ENCODE data around the gene PPP1R3C. TPM values are rescaled to one million over a fixed set of nuclear protein-coding genes. Genes with fewer than 3 reads are reported as not detected.

The PPP1R3C gene
- total RNA-seq, 1 experiment from 2014 or later: 0.30 TPM

DNA sequence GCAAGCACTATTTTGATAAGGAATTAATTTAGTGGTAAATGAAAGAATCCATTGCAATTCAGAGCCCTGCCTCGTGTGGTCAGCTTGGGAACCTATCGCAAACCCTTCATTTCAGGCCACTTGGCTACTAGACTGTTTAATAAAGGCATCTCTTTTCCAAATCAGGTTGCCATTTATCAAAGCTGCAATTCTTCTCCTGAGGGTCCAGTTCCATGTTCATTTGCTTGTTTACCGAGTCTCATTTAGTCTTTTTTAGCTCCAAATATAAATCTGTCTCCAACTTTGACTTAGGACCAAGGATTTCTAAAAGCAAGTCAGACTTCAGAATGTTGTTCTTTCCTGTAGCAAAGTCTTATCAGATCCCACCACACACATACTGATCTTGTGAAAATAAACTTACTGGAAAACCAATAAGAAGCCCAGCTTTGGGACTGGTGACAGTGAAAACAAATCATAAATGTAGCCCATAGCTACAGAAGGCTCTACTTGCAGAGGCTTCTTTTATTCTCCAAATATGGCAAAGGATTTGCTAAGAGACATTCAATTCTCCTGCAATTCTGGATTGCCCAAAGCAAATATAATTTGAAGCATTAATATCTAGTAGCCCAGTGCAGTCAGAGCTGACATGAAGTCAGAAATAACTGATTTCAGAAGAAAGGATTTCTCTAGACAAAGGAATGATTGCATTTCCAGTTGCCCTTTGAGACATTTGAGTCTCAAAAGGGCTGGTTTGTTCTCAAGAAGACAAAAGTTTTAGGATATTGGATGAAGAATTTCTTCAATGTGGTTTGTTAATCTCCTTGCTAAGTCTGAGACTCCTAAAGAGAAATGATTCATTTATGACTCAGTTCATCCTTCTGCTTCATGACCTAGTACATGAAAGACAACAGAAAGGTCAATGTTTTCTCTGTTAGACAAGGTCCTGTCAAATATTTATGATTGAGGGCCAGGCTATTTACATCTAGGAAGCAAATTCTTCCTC lies 28.0 kb downstream of the PPP1R3C start:
- H3K4me3 Mint-ChIP-seq (ENCODE audit: unreplicated experiment): no peak overlapping the region
- intact Hi-C loops (cut with micrococcal nuclease): no loop called here
- POLR2A ChIA-PET: interaction anchor here (0.6 to 1.9 kb wide), 6 partner anchors 9 to 91 kb away, joined by 3 to 7 read pairs (median 3); no protein-coding TSS in a partner anchor

GRCh38 chr10:91603931-91604331 lies 28.9 kb downstream of the PPP1R3C start:
- CTCF ChIA-PET: interaction anchor here (1.2 kb wide), 1 partner anchor 30 kb away, joined by 3 read pairs; no protein-coding TSS in a partner anchor
- Mint-ChIP-seq H3K9me3 (ENCODE audit: unreplicated experiment) (peaks cover 8% of the 10 kb centered on the region), H3K4me3 (ENCODE audit: unreplicated experiment) (no peak overlapping the region)

More for the DNA sequence above, 28.0 kb downstream of the PPP1R3C start:
- Mint-ChIP-seq H3K4me1 (ENCODE audit: insufficient read depth, unreplicated experiment) (peaks cover 16% of the 10 kb centered on the region), H3K27ac (ENCODE audit: low read depth, unreplicated experiment) (no peak overlapping the region), H3K9me3 (ENCODE audit: unreplicated experiment) (peaks cover 8% of the 10 kb centered on the region), H3K36me3 (ENCODE audit: insufficient read depth, unreplicated experiment) (no peaks in the 10 kb centered on the region), H3K27me3 (ENCODE audit: insufficient read depth, unreplicated experiment) (no peaks in the 10 kb centered on the region)
- BruUV-seq (replicated peaks): no TSS peak
- DNase-seq (ENCODE audit: unreplicated experiment): peak; percentile 40
- CTCF ChIA-PET: interaction anchor here (1.2 kb wide), 1 partner anchor 29 kb away, joined by 3 read pairs; no protein-coding TSS in a partner anchor
- TF ChIP-seq, protein P1, sequence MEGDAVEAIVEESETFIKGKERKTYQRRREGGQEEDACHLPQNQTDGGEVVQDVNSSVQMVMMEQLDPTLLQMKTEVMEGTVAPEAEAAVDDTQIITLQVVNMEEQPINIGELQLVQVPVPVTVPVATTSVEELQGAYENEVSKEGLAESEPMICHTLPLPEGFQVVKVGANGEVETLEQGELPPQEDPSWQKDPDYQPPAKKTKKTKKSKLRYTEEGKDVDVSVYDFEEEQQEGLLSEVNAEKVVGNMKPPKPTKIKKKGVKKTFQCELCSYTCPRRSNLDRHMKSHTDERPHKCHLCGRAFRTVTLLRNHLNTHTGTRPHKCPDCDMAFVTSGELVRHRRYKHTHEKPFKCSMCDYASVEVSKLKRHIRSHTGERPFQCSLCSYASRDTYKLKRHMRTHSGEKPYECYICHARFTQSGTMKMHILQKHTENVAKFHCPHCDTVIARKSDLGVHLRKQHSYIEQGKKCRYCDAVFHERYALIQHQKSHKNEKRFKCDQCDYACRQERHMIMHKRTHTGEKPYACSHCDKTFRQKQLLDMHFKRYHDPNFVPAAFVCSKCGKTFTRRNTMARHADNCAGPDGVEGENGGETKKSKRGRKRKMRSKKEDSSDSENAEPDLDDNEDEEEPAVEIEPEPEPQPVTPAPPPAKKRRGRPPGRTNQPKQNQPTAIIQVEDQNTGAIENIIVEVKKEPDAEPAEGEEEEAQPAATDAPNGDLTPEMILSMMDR (IDR thresholded peaks at IDR 0.05; ENCODE audit: unreplicated experiment): no peak

GRCh38 chr10:91602868-91603568 lies 29.9 kb downstream of the PPP1R3C start:
- Mint-ChIP-seq H3K36me3 (ENCODE audit: insufficient read depth, unreplicated experiment) (no peaks in the 10 kb centered on the region), H3K27me3 (ENCODE audit: insufficient read depth, unreplicated experiment) (no peaks in the 10 kb centered on the region), H3K4me3 (ENCODE audit: unreplicated experiment) (no peak overlapping the region), H3K27ac (ENCODE audit: low read depth, unreplicated experiment) (no peak overlapping the region), H3K9me3 (ENCODE audit: unreplicated experiment) (peaks cover 8% of the 10 kb centered on the region), H3K4me1 (ENCODE audit: insufficient read depth, unreplicated experiment) (peaks cover 22% of the 10 kb centered on the region)
- no peak for DNase-seq (ENCODE audit: unreplicated experiment)
- ChIA-PET POLR2A (interaction anchor here (1.6 kb wide), 2 partner anchors 10 to 14 kb away, joined by 3 to 4 read pairs; no protein-coding TSS in a partner anchor), CTCF (no interaction called here)
- BruUV-seq (replicated peaks): no TSS peak
- TF ChIP-seq, protein P1 (IDR thresholded peaks at IDR 0.05; ENCODE audit: unreplicated experiment): no peak
- intact Hi-C loops (cut with micrococcal nuclease): no loop called here

More at GRCh38 chr10:91603931-91604331, 28.9 kb downstream of the PPP1R3C start:
- TF ChIP-seq, protein P1 (IDR thresholded peaks at IDR 0.05; ENCODE audit: unreplicated experiment): no peak
- BruUV-seq (replicated peaks): no TSS peak
- no peaks in the 10 kb centered on the region for H3K27me3 Mint-ChIP-seq (ENCODE audit: insufficient read depth, unreplicated experiment)
- no peak for DNase-seq (ENCODE audit: unreplicated experiment)
- intact Hi-C loops (cut with micrococcal nuclease): no loop called here
- H3K36me3 Mint-ChIP-seq (ENCODE audit: insufficient read depth, unreplicated experiment): no peaks in the 10 kb centered on the region
- H3K4me1 Mint-ChIP-seq (ENCODE audit: insufficient read depth, unreplicated experiment): peaks cover 17% of the 10 kb centered on the region
- POLR2A ChIA-PET: interaction anchor here (0.6 to 1.6 kb wide), 4 partner anchors 9 to 90 kb away, joined by 3 to 5 read pairs (median 3); no protein-coding TSS in a partner anchor
- no peak overlapping the region for H3K27ac Mint-ChIP-seq (ENCODE audit: low read depth, unreplicated experiment)

DNA sequence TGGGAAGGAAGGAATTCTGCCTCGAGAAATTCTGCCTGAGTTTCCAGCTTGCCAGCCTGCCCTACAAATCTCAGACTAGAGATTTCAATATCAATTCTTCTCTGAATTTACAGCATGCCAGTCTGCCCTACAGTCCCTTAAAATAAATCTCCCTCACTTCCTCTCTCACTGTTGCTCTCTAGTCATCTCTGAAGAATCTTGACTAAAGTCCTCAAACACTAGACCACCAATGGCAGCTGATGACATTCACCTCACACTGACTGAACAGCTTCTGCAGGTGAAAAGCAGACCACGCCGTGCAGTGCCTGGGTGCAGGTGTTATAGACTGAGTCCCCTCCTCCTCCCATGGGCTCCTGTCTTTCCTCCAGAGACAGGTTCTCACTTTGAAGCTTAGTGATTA lies 30.4 kb downstream of the PPP1R3C start:
- H3K27ac Mint-ChIP-seq (ENCODE audit: low read depth, unreplicated experiment): no peak overlapping the region
- H3K9me3 Mint-ChIP-seq (ENCODE audit: unreplicated experiment): peaks cover 8% of the 10 kb centered on the region
- no TSS peak for BruUV-seq (replicated peaks)
- no peak for DNase-seq (ENCODE audit: unreplicated experiment)
- no peak overlapping the region for H3K4me3 Mint-ChIP-seq (ENCODE audit: unreplicated experiment)
- ChIA-PET POLR2A (interaction anchor here (1.6 kb wide), 1 partner anchor 15 kb away, joined by 4 read pairs; no protein-coding TSS in a partner anchor), CTCF (no interaction called here)
- H3K27me3 Mint-ChIP-seq (ENCODE audit: insufficient read depth, unreplicated experiment): no peaks in the 10 kb centered on the region
- no peaks in the 10 kb centered on the region for H3K36me3 Mint-ChIP-seq (ENCODE audit: insufficient read depth, unreplicated experiment)
- TF ChIP-seq, protein P1 (IDR thresholded peaks at IDR 0.05; ENCODE audit: unreplicated experiment): no peak
- intact Hi-C loops (cut with micrococcal nuclease): no loop called here
- peaks cover 26% of the 10 kb centered on the region for H3K4me1 Mint-ChIP-seq (ENCODE audit: insufficient read depth, unreplicated experiment)
